ENCODE results near the gene SCPEP1.
"Not testable (repeated sequence)": the region's sequence is repeated elsewhere in the genome, so short reads cannot be mapped to it uniquely, and the experiment has no call there.

Gene SCPEP1

DNA sequence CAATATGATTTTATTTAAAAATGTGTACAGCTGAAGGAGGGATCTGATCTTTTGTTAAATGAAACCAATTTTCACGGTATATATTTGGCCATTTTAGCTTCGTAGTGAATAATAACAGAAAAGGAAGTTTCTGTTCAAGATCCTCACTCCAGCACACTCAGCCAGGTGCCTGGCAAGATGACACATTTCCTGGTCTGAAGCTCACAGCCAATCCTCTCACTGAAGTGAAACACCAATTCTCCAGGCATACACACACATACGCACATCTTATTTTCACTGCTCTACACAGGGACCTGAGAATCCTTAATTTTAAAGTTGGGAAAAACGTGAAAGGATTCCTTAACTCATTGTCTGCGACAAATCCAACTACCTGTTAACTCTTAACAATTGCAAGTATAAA is 39.7 kb upstream of the SCPEP1 start:
- H3K36me3 ChIP-seq (ENCODE audit: control insufficient read depth, insufficient read depth, low read length): peaks cover 67% of the 10 kb centered on the region
- H3K27ac ChIP-seq (ENCODE audit: low read depth, low read length); H3K9ac ChIP-seq (ENCODE audit: low read depth, low read length); H3K27me3 ChIP-seq (ENCODE audit: control insufficient read depth, insufficient read depth, low read length); H3K4me1 ChIP-seq (ENCODE audit: control insufficient read depth, insufficient read depth, low read length); H3K4me3 ChIP-seq (ENCODE audit: low read depth, low read length); H3K9me3 ChIP-seq (ENCODE audit: control insufficient read depth, insufficient read depth, low read length): not testable (repeated sequence)

DNA sequence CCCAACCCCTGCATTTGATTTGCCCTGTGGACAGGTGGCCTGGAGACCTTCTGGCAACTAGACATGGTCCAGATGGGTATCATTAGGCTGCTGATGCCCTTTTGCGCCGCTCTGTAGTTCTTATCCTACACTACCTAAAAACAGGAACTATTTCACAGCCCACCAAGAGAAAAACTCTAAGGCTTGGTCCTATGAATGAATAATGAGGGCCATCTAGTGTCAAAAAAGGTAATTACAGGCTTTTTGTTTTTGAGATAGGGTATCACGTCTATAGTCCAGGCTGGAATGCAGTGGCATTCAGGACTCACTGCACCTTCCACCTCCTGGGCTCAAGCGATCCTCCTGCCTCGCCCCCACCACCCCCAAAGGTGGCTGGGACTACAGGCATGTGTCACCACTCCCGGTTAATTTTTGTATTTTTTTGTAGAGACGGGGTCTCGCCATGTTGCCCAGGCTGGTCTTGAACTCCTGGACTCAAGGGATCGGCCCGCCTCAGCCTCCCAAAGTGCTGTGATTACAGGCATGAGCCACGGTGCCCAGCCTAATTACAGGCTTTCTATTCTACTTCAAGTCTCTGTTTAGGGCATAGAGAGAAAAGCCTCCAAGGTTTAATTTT is 38.0 kb upstream of the SCPEP1 start:
- no peaks in the 10 kb centered on the region for H3K9me3 ChIP-seq (ENCODE audit: control insufficient read depth, insufficient read depth, low read length)
- H3K27me3 ChIP-seq (ENCODE audit: control insufficient read depth, insufficient read depth, low read length): no peaks in the 10 kb centered on the region
- H3K9ac ChIP-seq (ENCODE audit: low read depth, low read length): no peak overlapping the region
- H3K36me3 ChIP-seq (ENCODE audit: control insufficient read depth, insufficient read depth, low read length): peaks cover 76% of the 10 kb centered on the region
- no peaks in the 10 kb centered on the region for H3K4me1 ChIP-seq (ENCODE audit: control insufficient read depth, insufficient read depth, low read length)
- H3K4me3 ChIP-seq (ENCODE audit: low read depth, low read length): no peak overlapping the region
- H3K27ac ChIP-seq (ENCODE audit: low read depth, low read length): no peak overlapping the region

DNA sequence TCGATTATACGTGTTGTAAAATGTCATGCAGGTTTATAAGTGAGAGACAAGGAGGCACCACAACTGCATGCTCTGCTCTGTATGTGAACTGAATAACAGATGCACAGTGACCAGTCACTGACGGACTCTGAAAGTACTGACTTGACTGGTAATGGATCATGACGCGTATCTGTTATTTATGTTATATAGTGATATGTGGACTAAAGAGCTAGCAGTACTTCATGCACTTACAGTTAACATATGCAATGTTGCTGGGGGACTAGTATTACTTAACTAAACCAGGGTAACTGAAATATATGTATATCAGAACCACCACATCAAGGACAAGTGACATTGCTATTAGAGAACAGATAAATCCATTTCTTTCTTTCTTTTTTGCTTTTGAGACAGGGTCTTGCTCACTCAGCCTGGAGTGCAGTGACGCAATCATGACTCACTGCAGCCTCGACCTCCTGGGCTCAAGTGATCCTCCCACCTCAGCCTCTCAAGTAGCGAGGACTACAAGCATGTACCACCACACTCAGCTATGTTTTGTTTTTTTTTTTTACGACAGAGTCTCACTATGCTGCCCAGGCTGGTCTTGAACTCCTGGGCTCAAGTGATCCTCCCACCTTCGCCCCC is 34.3 kb upstream of the SCPEP1 start:
- Histone ChIP-seq H3K27me3 (ENCODE audit: control insufficient read depth, insufficient read depth, low read length) (no peaks in the 10 kb centered on the region), H3K4me1 (ENCODE audit: control insufficient read depth, insufficient read depth, low read length) (no peaks in the 10 kb centered on the region), H3K4me3 (ENCODE audit: low read depth, low read length) (no peak overlapping the region), H3K9ac (ENCODE audit: low read depth, low read length) (no peak overlapping the region), H3K36me3 (ENCODE audit: control insufficient read depth, insufficient read depth, low read length) (peaks cover 81% of the 10 kb centered on the region), H3K27ac (ENCODE audit: low read depth, low read length) (no peak overlapping the region), H3K9me3 (ENCODE audit: control insufficient read depth, insufficient read depth, low read length) (no peaks in the 10 kb centered on the region)

DNA sequence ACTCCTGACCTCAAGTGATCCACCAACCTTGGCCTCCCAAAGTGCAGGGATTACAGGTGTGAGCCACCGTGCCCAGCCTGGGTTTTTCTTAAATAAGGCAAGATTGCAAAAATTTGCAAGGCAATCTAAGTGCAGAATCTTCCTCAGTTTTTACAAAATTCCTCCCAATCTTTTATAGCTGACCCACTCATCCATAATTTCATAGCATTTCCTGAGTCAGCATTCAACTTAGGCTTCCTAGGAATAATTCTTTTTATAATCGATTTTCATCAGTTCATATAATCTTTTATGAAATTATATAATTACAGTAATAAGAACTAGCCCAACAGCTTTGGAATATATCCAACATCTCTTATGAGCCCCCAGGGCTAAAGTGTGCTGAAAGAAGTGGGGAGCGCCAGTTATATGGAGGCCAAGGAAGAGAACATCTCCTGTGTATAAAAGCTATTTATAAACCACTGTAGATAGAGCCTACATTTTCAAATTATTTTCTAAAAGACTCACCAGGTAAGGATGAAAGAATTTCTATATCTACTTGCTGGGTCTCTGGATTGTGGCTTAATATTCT is 31.9 kb upstream of the SCPEP1 start:
- no peaks in the 10 kb centered on the region for H3K9me3 ChIP-seq (ENCODE audit: control insufficient read depth, insufficient read depth, low read length)
- peaks cover 86% of the 10 kb centered on the region for H3K36me3 ChIP-seq (ENCODE audit: control insufficient read depth, insufficient read depth, low read length)

DNA sequence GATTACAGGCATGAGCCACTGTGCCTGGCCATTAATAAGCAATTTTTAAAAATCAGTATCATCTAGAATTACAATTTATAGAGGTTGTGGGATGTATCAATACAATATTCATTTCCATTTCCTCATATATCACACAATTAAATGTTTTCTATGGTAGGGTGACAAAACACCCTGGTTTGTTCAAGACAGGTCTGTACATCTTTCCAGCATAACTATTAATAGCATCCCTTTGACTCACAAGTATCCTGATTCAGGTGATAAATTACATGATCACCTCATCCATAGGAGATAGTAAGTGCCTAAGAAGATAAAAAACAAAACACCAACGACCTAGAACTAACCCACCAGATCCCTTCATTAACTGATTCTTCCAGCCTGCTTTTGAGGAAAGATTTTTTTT is 30.2 kb upstream of the SCPEP1 start:
- H3K36me3 ChIP-seq (ENCODE audit: control insufficient read depth, insufficient read depth, low read length): peaks cover 74% of the 10 kb centered on the region
- H3K9ac ChIP-seq (ENCODE audit: low read depth, low read length): no peak overlapping the region
- no peaks in the 10 kb centered on the region for H3K27me3 ChIP-seq (ENCODE audit: control insufficient read depth, insufficient read depth, low read length)
- no peaks in the 10 kb centered on the region for H3K9me3 ChIP-seq (ENCODE audit: control insufficient read depth, insufficient read depth, low read length)
- no peak overlapping the region for H3K27ac ChIP-seq (ENCODE audit: low read depth, low read length)
- no peaks in the 10 kb centered on the region for H3K4me1 ChIP-seq (ENCODE audit: control insufficient read depth, insufficient read depth, low read length)
- no peak overlapping the region for H3K4me3 ChIP-seq (ENCODE audit: low read depth, low read length)

More for the DNA sequence above, 31.9 kb upstream of the SCPEP1 start:
- H3K27me3 ChIP-seq (ENCODE audit: control insufficient read depth, insufficient read depth, low read length): no peaks in the 10 kb centered on the region
- H3K4me3 ChIP-seq (ENCODE audit: low read depth, low read length): no peak overlapping the region
- H3K9ac ChIP-seq (ENCODE audit: low read depth, low read length): no peak overlapping the region
- no peak overlapping the region for H3K27ac ChIP-seq (ENCODE audit: low read depth, low read length)
- no peaks in the 10 kb centered on the region for H3K4me1 ChIP-seq (ENCODE audit: control insufficient read depth, insufficient read depth, low read length)

DNA sequence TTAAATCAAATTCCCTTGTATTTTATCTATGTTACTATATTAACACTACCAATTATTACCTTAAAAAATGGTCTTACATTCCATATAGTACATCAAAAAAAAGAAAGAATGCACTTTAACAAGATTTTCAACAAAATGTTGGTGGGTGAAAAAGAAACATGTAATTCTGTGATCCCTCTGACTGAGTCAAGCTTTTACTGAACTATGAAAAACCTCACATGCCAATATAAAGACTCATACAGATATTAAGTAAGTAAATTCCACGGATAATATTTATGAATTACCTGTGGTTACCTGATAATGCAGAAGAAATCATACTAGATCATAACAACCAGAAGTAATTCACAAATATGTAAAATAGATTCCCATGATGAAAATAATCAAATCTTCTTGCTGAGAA is 29.4 kb upstream of the SCPEP1 start:
- H3K36me3 ChIP-seq (ENCODE audit: control insufficient read depth, insufficient read depth, low read length): peaks cover 68% of the 10 kb centered on the region
- no peaks in the 10 kb centered on the region for H3K27me3 ChIP-seq (ENCODE audit: control insufficient read depth, insufficient read depth, low read length)
- H3K27ac ChIP-seq (ENCODE audit: low read depth, low read length): no peak overlapping the region
- no peak overlapping the region for H3K9ac ChIP-seq (ENCODE audit: low read depth, low read length)
- no peaks in the 10 kb centered on the region for H3K4me1 ChIP-seq (ENCODE audit: control insufficient read depth, insufficient read depth, low read length)
- no peak overlapping the region for H3K4me3 ChIP-seq (ENCODE audit: low read depth, low read length)
- H3K9me3 ChIP-seq (ENCODE audit: control insufficient read depth, insufficient read depth, low read length): no peaks in the 10 kb centered on the region

DNA sequence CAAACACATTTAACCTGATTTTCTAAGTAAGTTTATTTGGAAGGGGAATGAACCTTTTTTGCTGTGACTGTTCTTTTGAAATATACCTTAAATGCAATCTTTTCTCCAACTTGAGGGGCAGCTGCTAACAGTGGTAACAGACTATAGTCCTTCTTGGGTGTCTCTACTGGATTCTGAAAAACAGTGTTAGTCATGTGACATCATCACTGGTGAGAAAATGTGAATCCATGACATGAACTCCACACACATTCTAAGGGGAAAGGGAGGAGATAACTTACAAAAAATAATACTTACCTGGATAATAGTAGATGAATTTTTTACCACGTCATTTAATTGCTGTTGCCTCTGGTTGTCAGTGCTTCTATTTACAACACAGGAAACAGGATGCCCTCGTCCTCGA is 28.3 kb upstream of the SCPEP1 start:
- no peak overlapping the region for H3K4me3 ChIP-seq (ENCODE audit: low read depth, low read length)
- H3K36me3 ChIP-seq (ENCODE audit: control insufficient read depth, insufficient read depth, low read length): peaks cover 60% of the 10 kb centered on the region
- no peak overlapping the region for H3K27ac ChIP-seq (ENCODE audit: low read depth, low read length)
- no peaks in the 10 kb centered on the region for H3K27me3 ChIP-seq (ENCODE audit: control insufficient read depth, insufficient read depth, low read length)
- H3K9me3 ChIP-seq (ENCODE audit: control insufficient read depth, insufficient read depth, low read length): no peaks in the 10 kb centered on the region
- H3K9ac ChIP-seq (ENCODE audit: low read depth, low read length): no peak overlapping the region
- H3K4me1 ChIP-seq (ENCODE audit: control insufficient read depth, insufficient read depth, low read length): no peaks in the 10 kb centered on the region

DNA sequence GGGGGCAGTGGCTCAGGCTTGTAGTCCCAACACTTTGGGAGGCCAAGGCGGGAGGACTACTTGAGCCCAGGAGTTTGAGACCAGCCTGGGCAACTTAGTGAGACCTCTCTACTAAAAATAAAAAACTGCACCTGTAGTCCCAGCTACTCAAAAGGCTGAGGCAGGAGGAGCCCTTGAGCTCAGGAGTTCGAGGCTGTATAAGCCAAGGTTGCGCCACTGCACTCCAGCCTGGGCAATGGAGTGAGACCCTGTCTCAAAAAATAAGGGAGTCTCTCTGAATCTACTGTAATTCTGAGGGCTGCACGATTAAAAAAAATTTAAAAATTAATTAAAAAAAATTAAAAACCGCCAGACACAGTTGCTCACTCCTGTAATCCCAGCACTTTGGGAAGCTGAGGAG is 20.9 kb upstream of the SCPEP1 start:
- Histone ChIP-seq H3K9me3 (ENCODE audit: control insufficient read depth, insufficient read depth, low read length) (no peaks in the 10 kb centered on the region), H3K36me3 (ENCODE audit: control insufficient read depth, insufficient read depth, low read length) (no peaks in the 10 kb centered on the region), H3K9ac (ENCODE audit: low read depth, low read length) (no peak overlapping the region), H3K4me3 (ENCODE audit: low read depth, low read length) (no peak overlapping the region), H3K4me1 (ENCODE audit: control insufficient read depth, insufficient read depth, low read length) (0 out of 2 replicates have a peak, but pooled peaks cover 3% of the 10 kb centered on the region), H3K27me3 (ENCODE audit: control insufficient read depth, insufficient read depth, low read length) (no peaks in the 10 kb centered on the region), H3K27ac (ENCODE audit: low read depth, low read length) (no peak overlapping the region)

DNA sequence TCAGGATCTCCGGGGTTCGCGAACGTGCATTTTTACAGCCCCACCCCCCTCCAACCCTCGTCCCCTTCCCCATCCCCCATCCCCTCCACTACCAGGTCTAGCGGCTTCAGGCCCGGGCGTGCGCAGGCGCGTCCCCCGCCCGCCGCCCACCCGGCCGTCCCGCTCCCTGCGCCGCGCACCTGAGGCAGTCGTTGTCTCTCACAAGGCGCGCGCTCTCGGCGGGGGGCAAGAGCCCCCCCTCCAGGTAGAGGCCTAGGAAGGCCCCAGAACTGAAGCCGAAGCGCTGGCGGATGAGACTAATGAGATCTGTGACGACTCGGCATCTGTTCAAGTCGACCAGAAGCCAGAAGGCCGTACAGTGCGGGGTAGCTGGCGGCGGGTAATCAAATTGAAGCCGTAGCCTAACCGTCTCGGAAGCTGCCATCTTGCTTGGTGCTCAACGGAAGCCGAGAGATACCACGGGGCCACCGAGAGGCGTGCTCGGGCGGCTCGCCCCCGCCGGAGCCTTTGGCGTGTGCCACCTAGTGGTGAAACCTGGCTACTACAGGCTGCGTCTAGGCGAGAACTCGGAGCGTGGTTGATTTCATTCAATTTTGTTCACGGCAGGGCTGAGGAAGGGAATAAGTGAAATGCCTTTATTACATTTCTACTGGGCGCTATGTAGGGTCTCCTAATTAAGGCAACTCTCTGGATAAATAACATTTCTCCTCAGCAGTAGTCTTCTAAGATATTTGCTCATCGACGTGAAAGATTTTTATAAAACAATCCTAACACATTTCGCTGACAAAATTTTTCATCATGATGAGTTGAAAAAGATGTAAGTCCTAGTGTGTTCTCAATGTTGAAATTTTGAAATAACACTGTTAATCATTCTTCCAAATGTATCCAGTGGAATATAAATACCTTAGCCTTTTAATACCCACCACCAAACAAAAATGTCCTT is 17.1 kb upstream of the SCPEP1 start, which contains the start of gene COIL:
Gene COIL, minus strand, starts transcription at position 455 of the 943 bp plus-strand sequence. Its CDS starts 31 bp downstream, at position 424.
- Histone ChIP-seq H3K27ac (ENCODE audit: low read depth, low read length) (peak within 1 kb of the TSS; percentile 99), H3K4me3 (ENCODE audit: low read depth, low read length) (peak within 1 kb of the TSS; percentile 99), H3K9me3 (ENCODE audit: control insufficient read depth, insufficient read depth, low read length) (no peaks in the 10 kb centered on the region), H3K36me3 (ENCODE audit: control insufficient read depth, insufficient read depth, low read length) (no peaks in the 10 kb centered on the region), H3K4me1 (ENCODE audit: control insufficient read depth, insufficient read depth, low read length) (0 out of 2 replicates have a peak, but pooled peaks cover 3% of the 10 kb centered on the region), H3K9ac (ENCODE audit: low read depth, low read length) (peak within 1 kb of the TSS; percentile 100), H3K27me3 (ENCODE audit: control insufficient read depth, insufficient read depth, low read length) (no peaks in the 10 kb centered on the region)

DNA sequence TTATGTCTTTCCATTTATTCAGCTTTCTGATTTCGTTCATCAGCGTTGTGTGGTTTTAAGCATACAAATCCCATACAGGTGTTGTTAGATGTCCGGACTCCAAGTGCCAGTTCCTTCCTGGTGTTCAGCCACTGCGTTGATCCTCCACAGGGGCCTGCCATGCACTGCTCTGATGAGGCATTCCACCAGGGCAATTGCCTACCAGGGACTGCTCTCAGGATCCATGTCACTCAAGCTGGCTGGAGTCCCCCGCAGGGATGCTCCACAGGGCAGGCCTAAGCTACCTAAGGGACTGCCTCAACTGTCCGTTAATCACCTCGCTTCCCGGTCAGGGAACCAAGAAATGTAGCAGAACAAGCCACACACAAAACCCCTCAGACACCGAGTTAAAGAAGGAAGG is 12.7 kb upstream of the SCPEP1 start:
- H3K27ac ChIP-seq (ENCODE audit: low read depth, low read length); H3K36me3 ChIP-seq (ENCODE audit: control insufficient read depth, insufficient read depth, low read length); H3K9me3 ChIP-seq (ENCODE audit: control insufficient read depth, insufficient read depth, low read length); H3K4me1 ChIP-seq (ENCODE audit: control insufficient read depth, insufficient read depth, low read length); H3K27me3 ChIP-seq (ENCODE audit: control insufficient read depth, insufficient read depth, low read length); H3K4me3 ChIP-seq (ENCODE audit: low read depth, low read length); H3K9ac ChIP-seq (ENCODE audit: low read depth, low read length): not testable (repeated sequence)

Measured in HUES48 (cell line).